GM12878 (cell line): ENCODE measurements around the gene OSBPL5. TPM values are rescaled to one million over a fixed set of nuclear protein-coding genes. Genes with fewer than 3 reads are reported as not detected.

ENCODE experiments used
- ATAC-seq: fragments of 200-7000 bp; cut with Tn5 transposase; 3 replicates; pipeline ENCODE4 v1.9.1; 2020; ENCODE audit warnings: mild to moderate bottlenecking, moderate library complexity
- BruUV-seq: library from RNA; stranded (reverse); fragments of 400-500 nt; replicated peaks from 2 replicates; lab custom pipeline; 2021; lab: Mats Ljungman, UMichigan
- CTCF ChIA-PET: fragments of 300-600 bp; sonication (Branson Sonifier 250); formaldehyde crosslinking; extraction: SDS; loops from one replicate; lab custom pipeline; 2021; ENCODE audit warnings: inconsistent platforms; lab: Yijun Ruan, JAX
- POLR2A ChIA-PET: fragments of 350-600 bp; formaldehyde crosslinking; extraction: SDS; loops from one replicate; lab custom pipeline; 2021; ENCODE audit warnings: inconsistent platforms; lab: Charles Lee
- RAD21 ChIA-PET: fragments of 300-600 bp; sonication (Branson Sonifier 250); formaldehyde crosslinking; loops from one replicate; lab custom pipeline; 2023; ENCODE audit warnings: antibody characterized with exemption; ENCODE audit not compliant: unreplicated experiment; lab: Charles Lee
- SMC1A ChIA-PET: fragments of 300-600 bp; sonication (Branson Sonifier 250); formaldehyde crosslinking; loops from one replicate; lab custom pipeline; 2023; ENCODE audit not compliant: unreplicated experiment, uncharacterized antibody; lab: Charles Lee
- DNase-seq: peaks from one replicate; pipeline ENCODE4 v3.0.0-alpha.2; 2011; ENCODE audit warnings: low read depth, low spot score
- FAIRE-seq: peaks from 3 replicates; lab custom pipeline; 2011; peaks lifted over from hg19 to GRCh38; lab: Jason Lieb, UNC
- H2AFZ ChIP-seq: 2 replicates; pipeline ENCODE4 v1.6.0; 2011; ENCODE audit warnings: low read depth, low read length, control low read depth; ENCODE audit not compliant: control insufficient read depth
- H3K27ac ChIP-seq: 2 replicates; pipeline ENCODE4 v1.5.1; 2011; ENCODE audit warnings: control low read depth; ENCODE audit not compliant: control insufficient read depth, insufficient read depth
- H3K27me3 ChIP-seq, 2 experiments: replicated peaks in 1 of 2; 2 replicates each; pipeline versions ENCODE4 v1.6.0 to v1.6.1; 2011; ENCODE audit warnings: low read length in 1 of 2; ENCODE audit not compliant: control insufficient read depth in 2 of 2, insufficient read depth in 2 of 2
- H3K36me3 ChIP-seq, 2 experiments: 2 replicates each; pipeline ENCODE4 v1.5.1; 2011; ENCODE audit warnings: low read length in 1 of 2; ENCODE audit not compliant: control insufficient read depth in 2 of 2, insufficient read depth in 2 of 2
- H3K4me1 ChIP-seq: 2 replicates; pipeline ENCODE4 v1.6.1; 2011; ENCODE audit warnings: mild to moderate bottlenecking, low read length, moderate library complexity, mixed read lengths; ENCODE audit not compliant: control insufficient read depth, insufficient read depth
- H3K4me2 ChIP-seq: 2 replicates; pipeline ENCODE4 v1.6.0; 2011; ENCODE audit warnings: control low read depth; ENCODE audit not compliant: control insufficient read depth, insufficient read depth
- H3K4me3 ChIP-seq: fragments of 200-600 bp; sonication (generic); 2 replicates; pipeline ENCODE4 v1.5.1; 2016
- H3K79me2 ChIP-seq: 2 replicates; pipeline ENCODE4 v1.6.0; 2011; ENCODE audit warnings: low read length; ENCODE audit not compliant: control insufficient read depth, insufficient read depth
- H3K9ac ChIP-seq: 2 replicates; pipeline ENCODE4 v1.8.0; 2011; ENCODE audit warnings: low read length, control low read depth, mixed read lengths; ENCODE audit not compliant: control insufficient read depth, insufficient read depth
- H3K9me3 ChIP-seq: replicated peaks from 3 replicates; pipeline ENCODE4 v1.5.1; 2011; ENCODE audit warnings: mild to moderate bottlenecking, low read length; ENCODE audit not compliant: control insufficient read depth, insufficient read depth
- H4K20me1 ChIP-seq: 2 replicates; pipeline ENCODE4 v1.6.0; 2011; ENCODE audit not compliant: control insufficient read depth, insufficient read depth
- JUND ChIP-seq: IDR thresholded peaks from 2 replicates; pipeline ENCODE4 v1.6.1; 2012; ENCODE audit warnings: low read depth, mild to moderate bottlenecking, low read length, improper control_type of control experiment, moderate library complexity
- MXI1 ChIP-seq: fragments of 150-350 bp; IDR thresholded peaks from 2 replicates; pipeline ENCODE4 v1.6.1; 2011; ENCODE audit warnings: low read depth, mild to moderate bottlenecking, inconsistent platforms, low read length, improper control_type of control experiment
- RAD51 ChIP-seq: fragments of 450-650 bp; IDR thresholded peaks from 2 replicates; pipeline ENCODE4 v1.6.1; 2016; ENCODE audit warnings: moderate library complexity, mild to moderate bottlenecking, inconsistent platforms
- RUNX3 ChIP-seq: IDR thresholded peaks from 2 replicates; pipeline ENCODE4 v1.6.1; 2012; ENCODE audit warnings: low read length, inconsistent platforms
- SIN3A ChIP-seq: IDR thresholded peaks from 2 replicates; pipeline ENCODE4 v1.6.1; 2012; ENCODE audit warnings: low read depth, low read length, improper control_type of control experiment
- WGBS: methylation state at CpG from one replicate; pipeline ENCODE4 v1.1.6; 2016; ENCODE audit warnings: low lambda C conversion rate; ENCODE audit not compliant: insufficient replicate concordance, insufficient coverage; ENCODE audit errors: missing lambda C conversion rate; 5-methylcytosine and 5-hydroxymethylcytosine counted together
- in situ Hi-C: fragments of 300-500 bp; cut with MboI; formaldehyde crosslinking; loops from 9 replicates; pipeline ENCODE4 v1.14.3; 2018; ENCODE audit warnings: mixed read lengths
- intact Hi-C: fragments of 100-400 bp; cut with micrococcal nuclease; formaldehyde crosslinking; loops from one replicate; pipeline ENCODE4 v1.14.2; 2022; ENCODE audit not compliant: unreplicated experiment
- polyA plus RNA-seq, 11 experiments: library from polyadenylated mRNA; depleted of rRNA in 4 of 11; unstranded in 6 of 11; stranded (reverse) in 5 of 11; fragments of >200 nt; fragmentation: Nextera tagmentation in 4 of 11; fragmentation: Illumina TruSeq in 1 of 11; extraction: Ambion mirVana in 4 of 11; extraction: Trizol in 1 of 11; gene quantifications; 1 replicate in 1 of 11; 2 replicates in 10 of 11; pipeline versions ENCODE4 v1.2.1 to v1.2.3, GENCODE V29; 2011 to 2016; ENCODE audit warnings: inconsistent platforms in 2 of 11, missing spikeins in 2 of 11, low read depth in 1 of 11
- total RNA-seq, 4 experiments: library from RNA; depleted of rRNA in 3 of 4; stranded (reverse); fragments of >200 nt in 3 of 4; fragmentation: Illumina TruSeq in 1 of 4; extraction: Trizol in 1 of 4; gene quantifications; 2 replicates each; pipeline versions ENCODE4 v1.2.1 to v1.2.3, GENCODE V29; 2013 to 2021
- TF ChIP-seq, protein P1 (sequence below): IDR thresholded peaks from 2 replicates; pipeline ENCODE4 v1.6.1; 2012; ENCODE audit warnings: low read length, inconsistent platforms
- TF ChIP-seq, protein P2 (sequence below): fragments of 450-650 bp; IDR thresholded peaks from 2 replicates; pipeline ENCODE4 v1.6.1; 2017; ENCODE audit warnings: mild to moderate bottlenecking, low read depth, inconsistent platforms; ENCODE audit not compliant: poor library complexity, severe bottlenecking

OSBPL5 gene
- total and polyA plus RNA-seq, 10 of the 15 experiments (the other 5 are each of a cell fraction or from before 2014, with no cell fraction given): not detected

DNA sequence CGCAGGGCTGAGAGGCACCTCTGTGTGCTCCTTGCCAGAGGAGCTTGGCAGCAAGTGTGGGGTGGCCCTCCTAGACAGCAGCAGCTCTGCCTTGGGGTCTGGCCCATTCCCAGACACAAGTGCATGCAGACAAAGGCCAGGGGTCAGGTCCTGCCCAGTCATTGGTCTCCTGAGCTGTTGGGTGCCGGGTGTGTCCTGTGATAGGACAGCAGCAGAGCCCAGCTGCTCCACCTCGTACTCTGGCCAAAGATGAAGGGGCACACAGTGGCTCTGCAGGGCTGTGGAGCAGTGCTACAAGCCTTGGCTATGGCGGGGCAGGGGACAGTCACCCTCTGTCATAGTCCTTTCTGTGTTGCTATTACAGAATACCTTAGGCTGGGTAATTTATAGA is 17.3 kb upstream of the OSBPL5 start:
- 26% methylated on average over 4 of the region's 4 CpGs for WGBS
- ChIA-PET CTCF (no interaction called here), RAD21 (no interaction called here), SMC1A (no interaction called here), POLR2A (no interaction called here)
- DNase-seq (no peak), FAIRE-seq (no peak), ATAC-seq (no peak)
- Histone ChIP-seq H3K4me2 (no peak overlapping the region), H2AFZ (no peak overlapping the region), H3K4me3 (no peak overlapping the region), H3K79me2 (no peaks in the 10 kb centered on the region), H3K36me3 (no peaks in the 10 kb centered on the region), H4K20me1 (no peaks in the 10 kb centered on the region), H3K27me3 (no peaks in the 10 kb centered on the region), H3K4me1 (no peaks in the 10 kb centered on the region), H3K9me3 (no peaks in the 10 kb centered on the region), H3K27ac (no peak overlapping the region), H3K9ac (no peak overlapping the region)
- no TSS peak for BruUV-seq
- in situ Hi-C loops (no loop called here), intact Hi-C loops (no loop called here)
- TF ChIP-seq, protein P1, sequence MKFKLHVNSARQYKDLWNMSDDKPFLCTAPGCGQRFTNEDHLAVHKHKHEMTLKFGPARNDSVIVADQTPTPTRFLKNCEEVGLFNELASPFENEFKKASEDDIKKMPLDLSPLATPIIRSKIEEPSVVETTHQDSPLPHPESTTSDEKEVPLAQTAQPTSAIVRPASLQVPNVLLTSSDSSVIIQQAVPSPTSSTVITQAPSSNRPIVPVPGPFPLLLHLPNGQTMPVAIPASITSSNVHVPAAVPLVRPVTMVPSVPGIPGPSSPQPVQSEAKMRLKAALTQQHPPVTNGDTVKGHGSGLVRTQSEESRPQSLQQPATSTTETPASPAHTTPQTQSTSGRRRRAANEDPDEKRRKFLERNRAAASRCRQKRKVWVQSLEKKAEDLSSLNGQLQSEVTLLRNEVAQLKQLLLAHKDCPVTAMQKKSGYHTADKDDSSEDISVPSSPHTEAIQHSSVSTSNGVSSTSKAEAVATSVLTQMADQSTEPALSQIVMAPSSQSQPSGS: no peak
- TF ChIP-seq RUNX3 (no peak), RAD51 (no peak), MXI1 (no peak), JUND (no peak), SIN3A (no peak)
- TF ChIP-seq, protein P2, sequence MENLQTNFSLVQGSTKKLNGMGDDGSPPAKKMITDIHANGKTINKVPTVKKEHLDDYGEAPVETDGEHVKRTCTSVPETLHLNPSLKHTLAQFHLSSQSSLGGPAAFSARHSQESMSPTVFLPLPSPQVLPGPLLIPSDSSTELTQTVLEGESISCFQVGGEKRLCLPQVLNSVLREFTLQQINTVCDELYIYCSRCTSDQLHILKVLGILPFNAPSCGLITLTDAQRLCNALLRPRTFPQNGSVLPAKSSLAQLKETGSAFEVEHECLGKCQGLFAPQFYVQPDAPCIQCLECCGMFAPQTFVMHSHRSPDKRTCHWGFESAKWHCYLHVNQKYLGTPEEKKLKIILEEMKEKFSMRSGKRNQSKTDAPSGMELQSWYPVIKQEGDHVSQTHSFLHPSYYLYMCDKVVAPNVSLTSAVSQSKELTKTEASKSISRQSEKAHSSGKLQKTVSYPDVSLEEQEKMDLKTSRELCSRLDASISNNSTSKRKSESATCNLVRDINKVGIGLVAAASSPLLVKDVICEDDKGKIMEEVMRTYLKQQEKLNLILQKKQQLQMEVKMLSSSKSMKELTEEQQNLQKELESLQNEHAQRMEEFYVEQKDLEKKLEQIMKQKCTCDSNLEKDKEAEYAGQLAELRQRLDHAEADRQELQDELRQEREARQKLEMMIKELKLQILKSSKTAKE: no peak
